Measurements from ENCODE around the gene TNS1.

The TNS1 gene

DNA sequence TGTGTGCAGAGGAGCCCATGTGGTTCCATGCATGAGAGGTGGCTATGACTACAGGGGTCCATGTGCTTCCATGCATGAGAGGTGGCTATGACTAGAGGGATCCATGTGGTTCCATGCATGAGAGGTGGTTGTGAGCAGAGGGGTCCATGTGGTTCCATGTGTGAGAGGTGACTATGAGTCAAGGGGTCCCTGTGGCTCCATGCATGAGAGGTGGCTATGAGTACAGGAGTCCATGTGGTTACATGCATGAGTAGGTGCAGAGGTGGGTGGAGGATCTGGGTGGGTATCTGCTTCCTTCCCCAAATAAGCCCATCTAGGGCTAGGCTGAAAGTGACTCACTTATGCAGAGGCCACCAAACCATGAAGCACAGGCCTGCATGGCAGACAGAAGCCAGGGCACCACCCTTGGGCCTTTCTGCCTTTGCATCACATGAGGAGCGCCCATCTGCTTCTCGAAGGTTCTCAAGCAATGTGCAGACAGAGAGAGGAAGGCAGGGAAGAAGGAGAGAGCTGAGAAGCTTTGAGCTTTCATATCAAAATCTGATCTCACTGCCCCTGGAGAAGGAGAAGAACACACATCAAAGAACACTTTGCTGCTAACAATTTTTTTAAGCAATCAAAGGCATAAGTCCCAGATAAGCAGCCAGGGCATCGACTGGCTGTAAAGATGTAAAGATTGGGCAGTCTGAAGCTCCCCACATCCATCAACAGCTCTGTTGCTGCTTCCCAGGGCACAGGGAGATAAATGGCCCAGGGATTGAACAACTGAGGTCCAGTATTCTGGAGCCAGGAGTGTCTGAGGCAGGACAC is 137.6 kb downstream of the TNS1 start:
- Histone ChIP-seq H3K4me3 (replicated peaks; ENCODE audit: insufficient read depth, low read length) (no peak overlapping the region), H3K27me3 (ENCODE audit: insufficient read depth, poor library complexity, severe bottlenecking) (no peaks in the 10 kb centered on the region), H3K27ac (replicated peaks) (no peak overlapping the region)
- no peak for DNase-seq (ENCODE audit: low read depth in 1 of 2, low spot score in 1 of 2)
- TF ChIP-seq, protein P1, sequence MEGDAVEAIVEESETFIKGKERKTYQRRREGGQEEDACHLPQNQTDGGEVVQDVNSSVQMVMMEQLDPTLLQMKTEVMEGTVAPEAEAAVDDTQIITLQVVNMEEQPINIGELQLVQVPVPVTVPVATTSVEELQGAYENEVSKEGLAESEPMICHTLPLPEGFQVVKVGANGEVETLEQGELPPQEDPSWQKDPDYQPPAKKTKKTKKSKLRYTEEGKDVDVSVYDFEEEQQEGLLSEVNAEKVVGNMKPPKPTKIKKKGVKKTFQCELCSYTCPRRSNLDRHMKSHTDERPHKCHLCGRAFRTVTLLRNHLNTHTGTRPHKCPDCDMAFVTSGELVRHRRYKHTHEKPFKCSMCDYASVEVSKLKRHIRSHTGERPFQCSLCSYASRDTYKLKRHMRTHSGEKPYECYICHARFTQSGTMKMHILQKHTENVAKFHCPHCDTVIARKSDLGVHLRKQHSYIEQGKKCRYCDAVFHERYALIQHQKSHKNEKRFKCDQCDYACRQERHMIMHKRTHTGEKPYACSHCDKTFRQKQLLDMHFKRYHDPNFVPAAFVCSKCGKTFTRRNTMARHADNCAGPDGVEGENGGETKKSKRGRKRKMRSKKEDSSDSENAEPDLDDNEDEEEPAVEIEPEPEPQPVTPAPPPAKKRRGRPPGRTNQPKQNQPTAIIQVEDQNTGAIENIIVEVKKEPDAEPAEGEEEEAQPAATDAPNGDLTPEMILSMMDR (IDR thresholded peaks at IDR 0.05; ENCODE audit: insufficient read depth, low read length) = no peak
- TF ChIP-seq, protein P2, sequence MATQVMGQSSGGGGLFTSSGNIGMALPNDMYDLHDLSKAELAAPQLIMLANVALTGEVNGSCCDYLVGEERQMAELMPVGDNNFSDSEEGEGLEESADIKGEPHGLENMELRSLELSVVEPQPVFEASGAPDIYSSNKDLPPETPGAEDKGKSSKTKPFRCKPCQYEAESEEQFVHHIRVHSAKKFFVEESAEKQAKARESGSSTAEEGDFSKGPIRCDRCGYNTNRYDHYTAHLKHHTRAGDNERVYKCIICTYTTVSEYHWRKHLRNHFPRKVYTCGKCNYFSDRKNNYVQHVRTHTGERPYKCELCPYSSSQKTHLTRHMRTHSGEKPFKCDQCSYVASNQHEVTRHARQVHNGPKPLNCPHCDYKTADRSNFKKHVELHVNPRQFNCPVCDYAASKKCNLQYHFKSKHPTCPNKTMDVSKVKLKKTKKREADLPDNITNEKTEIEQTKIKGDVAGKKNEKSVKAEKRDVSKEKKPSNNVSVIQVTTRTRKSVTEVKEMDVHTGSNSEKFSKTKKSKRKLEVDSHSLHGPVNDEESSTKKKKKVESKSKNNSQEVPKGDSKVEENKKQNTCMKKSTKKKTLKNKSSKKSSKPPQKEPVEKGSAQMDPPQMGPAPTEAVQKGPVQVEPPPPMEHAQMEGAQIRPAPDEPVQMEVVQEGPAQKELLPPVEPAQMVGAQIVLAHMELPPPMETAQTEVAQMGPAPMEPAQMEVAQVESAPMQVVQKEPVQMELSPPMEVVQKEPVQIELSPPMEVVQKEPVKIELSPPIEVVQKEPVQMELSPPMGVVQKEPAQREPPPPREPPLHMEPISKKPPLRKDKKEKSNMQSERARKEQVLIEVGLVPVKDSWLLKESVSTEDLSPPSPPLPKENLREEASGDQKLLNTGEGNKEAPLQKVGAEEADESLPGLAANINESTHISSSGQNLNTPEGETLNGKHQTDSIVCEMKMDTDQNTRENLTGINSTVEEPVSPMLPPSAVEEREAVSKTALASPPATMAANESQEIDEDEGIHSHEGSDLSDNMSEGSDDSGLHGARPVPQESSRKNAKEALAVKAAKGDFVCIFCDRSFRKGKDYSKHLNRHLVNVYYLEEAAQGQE (IDR thresholded peaks at IDR 0.05; ENCODE audit: insufficient replicate concordance, low read depth) = no peak
- TF ChIP-seq GABPA (IDR thresholded peaks at IDR 0.05; ENCODE audit: low read depth) = no peak
- no peak for TF ChIP-seq POLR2AphosphoS5 (IDR thresholded peaks at IDR 0.05; ENCODE audit: low read depth)
- TF ChIP-seq SPI1 (IDR thresholded peaks at IDR 0.05; ENCODE audit: borderline replicate concordance, low read depth) = no peak

DNA sequence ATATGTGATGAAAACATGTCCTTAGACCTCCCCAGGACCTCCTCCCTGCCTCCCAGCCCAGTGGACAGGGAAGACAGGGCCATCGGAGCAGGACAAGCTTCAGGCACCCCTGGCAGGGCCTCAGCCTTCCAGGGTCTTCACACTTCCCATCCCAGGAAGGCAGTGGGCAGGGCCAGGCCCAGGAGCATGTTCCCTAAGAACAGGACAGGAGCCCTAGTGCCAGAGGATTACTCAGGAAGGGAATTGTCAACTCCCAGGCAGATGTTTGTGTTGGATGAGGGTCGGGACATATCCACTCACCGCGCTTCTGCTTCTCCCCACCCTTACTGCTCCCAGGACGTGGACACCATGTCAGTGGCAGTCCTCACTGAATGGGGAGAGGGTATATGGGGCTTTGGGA is 138.9 kb downstream of the TNS1 start:
- Histone ChIP-seq H3K4me3 (replicated peaks; ENCODE audit: insufficient read depth, low read length) (no peak overlapping the region), H3K27me3 (ENCODE audit: insufficient read depth, poor library complexity, severe bottlenecking) (no peaks in the 10 kb centered on the region), H3K27ac (replicated peaks) (no peak overlapping the region)
- no peak for TF ChIP-seq SPI1 (IDR thresholded peaks at IDR 0.05; ENCODE audit: borderline replicate concordance, low read depth)
- TF ChIP-seq GABPA (IDR thresholded peaks at IDR 0.05; ENCODE audit: low read depth) = no peak
- TF ChIP-seq POLR2AphosphoS5 (IDR thresholded peaks at IDR 0.05; ENCODE audit: low read depth) = no peak
- TF ChIP-seq, protein P1 (IDR thresholded peaks at IDR 0.05; ENCODE audit: insufficient read depth, low read length) = no peak
- TF ChIP-seq, protein P2 (IDR thresholded peaks at IDR 0.05; ENCODE audit: insufficient replicate concordance, low read depth) = no peak
- DNase-seq (ENCODE audit: low read depth in 1 of 2, low spot score in 1 of 2) = no peak

DNA sequence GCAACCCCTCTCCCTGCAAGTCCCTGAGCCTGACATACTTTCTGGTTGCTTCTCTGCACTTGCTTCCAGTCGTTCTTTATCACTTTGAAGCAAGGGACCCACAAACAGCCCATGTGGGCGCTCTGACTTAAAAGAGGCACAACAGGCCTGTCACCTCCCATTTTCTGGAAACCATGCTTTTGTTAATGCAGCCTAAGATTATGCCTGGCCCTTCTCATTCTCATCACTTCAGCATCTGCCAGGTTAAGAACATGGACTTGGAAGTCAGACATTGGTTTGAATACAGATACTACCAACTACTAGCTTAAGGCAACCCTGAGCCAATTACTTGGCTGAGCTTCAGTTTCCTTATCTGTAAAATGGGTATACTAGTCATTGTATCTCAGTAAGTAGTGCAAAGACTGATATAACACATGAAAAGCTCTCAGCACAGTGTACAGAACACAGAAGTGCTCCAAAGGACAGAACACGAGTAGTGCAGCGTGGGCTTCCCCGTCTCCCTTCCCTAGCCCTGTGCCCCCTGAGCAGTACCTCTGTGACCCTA is 141.4 kb downstream of the TNS1 start:
- Histone ChIP-seq H3K27me3 (ENCODE audit: insufficient read depth, poor library complexity, severe bottlenecking) (no peaks in the 10 kb centered on the region), H3K4me3 (replicated peaks; ENCODE audit: insufficient read depth, low read length) (no peak overlapping the region), H3K27ac (replicated peaks) (no peak overlapping the region)
- no peak for TF ChIP-seq GABPA (IDR thresholded peaks at IDR 0.05; ENCODE audit: low read depth)
- TF ChIP-seq, protein P1 (IDR thresholded peaks at IDR 0.05; ENCODE audit: insufficient read depth, low read length) = no peak
- TF ChIP-seq POLR2AphosphoS5 (IDR thresholded peaks at IDR 0.05; ENCODE audit: low read depth) = no peak
- no peak for TF ChIP-seq SPI1 (IDR thresholded peaks at IDR 0.05; ENCODE audit: borderline replicate concordance, low read depth)
- TF ChIP-seq, protein P2 (IDR thresholded peaks at IDR 0.05; ENCODE audit: insufficient replicate concordance, low read depth) = no peak
- no peak for DNase-seq (ENCODE audit: low read depth in 1 of 2, low spot score in 1 of 2)
